HG02943 (cell line): ENCODE results near the gene MRTFA.
"Not testable (repeated sequence)": the region's sequence is repeated elsewhere in the genome, so short reads cannot be mapped to it uniquely, and the experiment has no call there.

Experiments
- ATAC-seq: cut with Tn5 transposase; IDR thresholded peaks from one replicate; pipeline ENCODE4 v1.9.1; 2021; ENCODE audit warnings: mild to moderate bottlenecking, low read depth, moderate library complexity; ENCODE audit not compliant: unreplicated experiment

MRTFA gene

GRCh38 chr22:40628354-40629042 lies 8.0 kb downstream of the MRTFA start:
- ATAC-seq = no peak

GRCh38 chr22:40627612-40628011 lies 8.9 kb downstream of the MRTFA start:
- no peak for ATAC-seq

- no peak for ATAC-seq
These were observed 9.7 kb downstream of the MRTFA start for GRCh38 chr22:40626851-40627250.

GRCh38 chr22:40625794-40626193 lies 10.7 kb downstream of the MRTFA start:
- ATAC-seq = not testable (repeated sequence)

- not testable (repeated sequence) for ATAC-seq
These were observed 11.2 kb downstream of the MRTFA start for GRCh38 chr22:40625281-40625680.

GRCh38 chr22:40624770-40625169 lies 11.7 kb downstream of the MRTFA start:
- no peak for ATAC-seq

GRCh38 chr22:40621309-40622151 lies 15.0 kb downstream of the MRTFA start:
- no peak for ATAC-seq

GRCh38 chr22:40620464-40621046 lies 16.0 kb downstream of the MRTFA start:
- no peak for ATAC-seq

- ATAC-seq = no peak
These were observed 18.1 kb downstream of the MRTFA start for GRCh38 chr22:40618400-40618799.

GRCh38 chr22:40616578-40616977 lies 19.9 kb downstream of the MRTFA start:
- no peak for ATAC-seq

GRCh38 chr22:40613067-40613466 lies 23.5 kb downstream of the MRTFA start:
- no peak for ATAC-seq

- no peak for ATAC-seq
These were observed 24.2 kb downstream of the MRTFA start for GRCh38 chr22:40612291-40612751.

- no peak for ATAC-seq
These were observed 24.9 kb downstream of the MRTFA start for GRCh38 chr22:40611606-40612005.

GRCh38 chr22:40610329-40610850 lies 26.1 kb downstream of the MRTFA start:
- ATAC-seq = no peak

- ATAC-seq = no peak
These were observed 27.3 kb downstream of the MRTFA start for GRCh38 chr22:40609216-40609615.

GRCh38 chr22:40607506-40607905 lies 29.0 kb downstream of the MRTFA start:
- ATAC-seq = no peak

GRCh38 chr22:40606306-40606705 lies 30.2 kb downstream of the MRTFA start:
- ATAC-seq = no peak

GRCh38 chr22:40605761-40606160 lies 30.8 kb downstream of the MRTFA start:
- ATAC-seq = no peak

- ATAC-seq = no peak
These were observed 33.4 kb downstream of the MRTFA start for GRCh38 chr22:40603088-40603605.

GRCh38 chr22:40602231-40602630 lies 34.3 kb downstream of the MRTFA start:
- ATAC-seq = no peak

GRCh38 chr22:40599731-40600130 lies 36.8 kb downstream of the MRTFA start:
- no peak for ATAC-seq
